ENCODE results near the gene OSBPL3.

The OSBPL3 gene

DNA sequence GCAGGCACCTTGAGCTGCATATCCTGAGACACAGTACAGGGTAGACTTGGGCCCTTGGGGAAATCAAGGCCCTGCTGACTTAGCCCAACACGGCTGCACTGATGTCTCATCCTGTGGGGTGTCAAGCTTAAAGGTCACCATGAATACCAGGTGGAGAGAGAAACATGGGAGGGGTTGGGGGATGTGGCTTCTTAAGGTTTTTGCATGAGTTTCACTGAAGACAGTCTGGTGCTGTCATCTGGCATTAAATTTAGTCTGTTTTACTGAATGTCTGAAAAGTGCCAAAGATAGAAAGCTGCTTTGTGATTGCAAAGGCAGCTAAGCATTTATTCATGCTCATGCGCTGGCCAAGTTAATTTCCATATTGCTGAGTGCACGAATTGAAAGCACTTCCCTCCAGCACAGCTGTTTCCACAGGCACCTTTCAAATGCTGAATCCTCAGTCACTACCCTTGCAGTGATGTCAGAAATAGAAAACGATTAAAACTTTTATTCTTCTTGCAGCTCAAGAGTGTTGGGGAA, 102.1 kb downstream of the OSBPL3 start:
- Histone ChIP-seq H3K27me3 (replicated peaks; ENCODE audit: control insufficient read depth, insufficient read depth, low read length) (no peaks in the 10 kb centered on the region), H3K4me3 (replicated peaks; ENCODE audit: low read depth, low read length) (no peak overlapping the region), H3K36me3 (ENCODE audit: control insufficient read depth, insufficient read depth, low read length) (no peaks in the 10 kb centered on the region; the same call in 1 of the 2 replicates)
- TF ChIP-seq, protein P1, sequence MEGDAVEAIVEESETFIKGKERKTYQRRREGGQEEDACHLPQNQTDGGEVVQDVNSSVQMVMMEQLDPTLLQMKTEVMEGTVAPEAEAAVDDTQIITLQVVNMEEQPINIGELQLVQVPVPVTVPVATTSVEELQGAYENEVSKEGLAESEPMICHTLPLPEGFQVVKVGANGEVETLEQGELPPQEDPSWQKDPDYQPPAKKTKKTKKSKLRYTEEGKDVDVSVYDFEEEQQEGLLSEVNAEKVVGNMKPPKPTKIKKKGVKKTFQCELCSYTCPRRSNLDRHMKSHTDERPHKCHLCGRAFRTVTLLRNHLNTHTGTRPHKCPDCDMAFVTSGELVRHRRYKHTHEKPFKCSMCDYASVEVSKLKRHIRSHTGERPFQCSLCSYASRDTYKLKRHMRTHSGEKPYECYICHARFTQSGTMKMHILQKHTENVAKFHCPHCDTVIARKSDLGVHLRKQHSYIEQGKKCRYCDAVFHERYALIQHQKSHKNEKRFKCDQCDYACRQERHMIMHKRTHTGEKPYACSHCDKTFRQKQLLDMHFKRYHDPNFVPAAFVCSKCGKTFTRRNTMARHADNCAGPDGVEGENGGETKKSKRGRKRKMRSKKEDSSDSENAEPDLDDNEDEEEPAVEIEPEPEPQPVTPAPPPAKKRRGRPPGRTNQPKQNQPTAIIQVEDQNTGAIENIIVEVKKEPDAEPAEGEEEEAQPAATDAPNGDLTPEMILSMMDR (IDR thresholded peaks at IDR 0.05; ENCODE audit: insufficient read depth, low read length, poor library complexity, severe bottlenecking) = no peak
- peak; percentile 54 for DNase-seq (ENCODE audit: extremely low read depth, insufficient read length)

DNA sequence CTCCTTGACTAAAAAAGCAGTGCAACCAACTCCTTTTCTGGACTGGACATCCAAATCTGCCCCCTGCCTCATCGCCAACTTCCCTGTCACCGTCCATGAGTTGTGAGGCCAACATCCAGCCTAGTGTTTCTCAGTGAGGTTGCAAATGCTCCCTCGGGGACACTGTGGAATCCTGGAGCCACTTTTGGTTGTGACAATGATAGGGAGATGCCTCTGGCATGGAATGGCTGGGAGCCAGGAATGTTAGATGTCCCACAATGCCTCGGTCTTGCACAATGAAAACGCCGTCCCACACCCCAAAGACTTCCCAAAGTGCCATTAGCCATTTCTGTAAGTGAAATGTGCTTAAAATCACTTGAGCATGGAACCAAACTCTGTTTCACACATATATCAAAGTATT, 105.2 kb downstream of the OSBPL3 start:
- TF ChIP-seq, protein P1 (IDR thresholded peaks at IDR 0.05; ENCODE audit: insufficient read depth, low read length, poor library complexity, severe bottlenecking) = no peak
- DNase-seq (ENCODE audit: extremely low read depth, insufficient read length) = no peak
- H3K36me3 ChIP-seq (ENCODE audit: control insufficient read depth, insufficient read depth, low read length) = peaks cover 4% of the 10 kb centered on the region
- H3K27me3 ChIP-seq (replicated peaks; ENCODE audit: control insufficient read depth, insufficient read depth, low read length) = no peaks in the 10 kb centered on the region
- no peak overlapping the region for H3K4me3 ChIP-seq (replicated peaks; ENCODE audit: low read depth, low read length)

DNA sequence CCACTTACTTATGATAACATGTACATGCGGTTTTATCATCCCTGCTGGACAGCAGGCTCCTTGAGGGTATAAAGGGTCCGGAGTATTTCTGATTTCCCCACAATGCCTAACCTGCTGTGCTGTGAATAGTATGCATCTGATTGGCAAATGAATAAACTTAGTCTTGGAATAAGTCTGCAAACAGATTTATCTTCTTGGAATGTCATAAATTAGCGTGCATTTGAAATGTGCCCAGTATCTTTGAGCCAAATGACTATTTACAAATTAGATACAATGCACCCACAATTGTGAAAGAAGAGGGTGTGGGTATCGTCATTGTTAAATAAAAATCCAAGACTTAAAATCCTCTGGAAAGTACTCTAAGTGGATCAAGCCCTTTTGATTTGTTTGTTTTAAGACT, 106.0 kb downstream of the OSBPL3 start:
- DNase-seq (ENCODE audit: extremely low read depth, insufficient read length) = no peak
- TF ChIP-seq, protein P1 (IDR thresholded peaks at IDR 0.05; ENCODE audit: insufficient read depth, low read length, poor library complexity, severe bottlenecking) = no peak
- peaks cover 4% of the 10 kb centered on the region for H3K36me3 ChIP-seq (ENCODE audit: control insufficient read depth, insufficient read depth, low read length)
- H3K4me3 ChIP-seq (replicated peaks; ENCODE audit: low read depth, low read length) = no peak overlapping the region
- no peaks in the 10 kb centered on the region for H3K27me3 ChIP-seq (replicated peaks; ENCODE audit: control insufficient read depth, insufficient read depth, low read length)

DNA sequence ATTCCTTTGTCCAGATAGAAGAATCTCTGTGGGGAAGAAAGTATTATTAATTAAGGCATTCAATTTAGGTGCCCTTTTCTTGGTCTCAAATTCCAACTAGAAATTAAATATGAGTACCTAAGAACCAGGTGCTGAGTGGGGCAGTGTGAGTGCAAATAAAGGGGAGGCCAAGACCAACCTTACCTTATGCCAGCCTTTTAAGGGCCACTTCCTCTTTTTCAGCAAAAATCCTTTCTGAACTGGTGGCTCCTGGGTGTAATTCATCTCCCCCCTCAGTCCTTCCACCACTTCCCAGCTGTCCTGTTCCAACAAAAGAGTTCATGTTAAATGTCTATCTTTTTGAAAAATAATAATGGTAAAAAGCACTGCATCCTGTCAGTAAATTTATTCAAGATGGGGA, 108.2 kb downstream of the OSBPL3 start:
- TF ChIP-seq, protein P1 (IDR thresholded peaks at IDR 0.05; ENCODE audit: insufficient read depth, low read length, poor library complexity, severe bottlenecking) = no peak
- DNase-seq (ENCODE audit: extremely low read depth, insufficient read length) = no peak
- Histone ChIP-seq H3K4me3 (replicated peaks; ENCODE audit: low read depth, low read length) (no peak overlapping the region), H3K27me3 (replicated peaks; ENCODE audit: control insufficient read depth, insufficient read depth, low read length) (no peaks in the 10 kb centered on the region), H3K36me3 (ENCODE audit: control insufficient read depth, insufficient read depth, low read length) (peaks cover 6% of the 10 kb centered on the region)

DNA sequence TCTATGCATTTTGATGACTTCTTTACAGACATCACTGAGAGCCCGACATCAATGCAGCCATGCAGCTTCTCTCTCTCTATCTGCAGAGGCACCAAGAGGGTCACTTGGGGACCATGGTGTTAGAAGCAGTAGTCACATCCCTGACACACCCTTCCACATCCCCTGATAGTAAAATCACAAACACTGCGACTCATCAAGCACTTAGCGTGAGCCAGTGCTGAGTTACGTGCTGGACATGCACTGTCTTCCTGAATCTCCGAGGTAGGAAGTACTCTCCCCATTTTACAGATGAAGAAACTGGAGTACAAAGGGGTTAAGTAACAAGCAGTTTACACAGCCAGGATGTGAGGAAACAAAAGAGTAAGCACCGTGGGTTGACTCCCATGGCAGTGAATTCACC, 109.2 kb downstream of the OSBPL3 start:
- H3K36me3 ChIP-seq (ENCODE audit: control insufficient read depth, insufficient read depth, low read length) = peaks cover 6% of the 10 kb centered on the region
- H3K27me3 ChIP-seq (replicated peaks; ENCODE audit: control insufficient read depth, insufficient read depth, low read length) = no peaks in the 10 kb centered on the region
- H3K4me3 ChIP-seq (replicated peaks; ENCODE audit: low read depth, low read length) = no peak overlapping the region
- TF ChIP-seq, protein P1 (IDR thresholded peaks at IDR 0.05; ENCODE audit: insufficient read depth, low read length, poor library complexity, severe bottlenecking) = no peak
- no peak for DNase-seq (ENCODE audit: extremely low read depth, insufficient read length)

DNA sequence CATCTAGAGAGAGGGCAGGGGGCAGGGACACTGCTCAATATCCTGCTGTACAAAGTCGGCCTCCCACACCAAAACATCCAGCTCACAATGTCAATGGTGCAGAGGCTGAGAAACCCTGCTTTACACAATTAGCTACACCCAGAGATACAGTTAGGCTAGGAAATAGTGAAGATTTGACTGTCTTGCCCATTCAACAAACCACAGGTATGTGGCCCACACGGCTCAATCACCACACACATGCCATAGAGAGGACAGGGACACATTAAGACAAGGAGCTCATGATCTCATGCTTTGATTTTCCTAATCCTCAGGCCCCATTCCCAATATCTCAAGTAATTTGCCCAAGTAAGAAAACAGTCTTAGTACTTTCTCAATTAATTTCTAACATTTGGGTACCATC, 110.4 kb downstream of the OSBPL3 start:
- Histone ChIP-seq H3K4me3 (replicated peaks; ENCODE audit: low read depth, low read length) (no peak overlapping the region), H3K36me3 (ENCODE audit: control insufficient read depth, insufficient read depth, low read length) (peaks cover 6% of the 10 kb centered on the region), H3K27me3 (replicated peaks; ENCODE audit: control insufficient read depth, insufficient read depth, low read length) (no peaks in the 10 kb centered on the region)
- TF ChIP-seq, protein P1 (IDR thresholded peaks at IDR 0.05; ENCODE audit: insufficient read depth, low read length, poor library complexity, severe bottlenecking) = no peak
- DNase-seq (ENCODE audit: extremely low read depth, insufficient read length) = no peak

Data from GM06990 (cell line).